Measurements from ENCODE around the gene LIMD2. TPM values are rescaled to one million over a fixed set of nuclear protein-coding genes. Genes with fewer than 3 reads are reported as not detected.

LIMD2 gene
- total RNA-seq, 1 experiment from 2014 or later = 4.9 TPM

GRCh38 chr17:63701456-63701820, 1.5 kb upstream of the LIMD2 start:
- DNase-seq (ENCODE audit: low read depth) = no peak

- DNase-seq (ENCODE audit: low read depth) = no peak
These were observed 867 bp upstream of the LIMD2 start for GRCh38 chr17:63700528-63701455.

GRCh38 chr17:63698886-63699637, 863 bp downstream of the LIMD2 start:
- DNase-seq (ENCODE audit: low read depth) = peak; percentile 26

- DNase-seq (ENCODE audit: low read depth) = no peak
These were observed 1.5 kb downstream of the LIMD2 start for GRCh38 chr17:63698381-63698885.

GRCh38 chr17:63697341-63698286, 2.3 kb downstream of the LIMD2 start:
- DNase-seq (ENCODE audit: low read depth) = no peak

GRCh38 chr17:63696381-63696961, 3.5 kb downstream of the LIMD2 start:
- DNase-seq (ENCODE audit: low read depth) = peak; percentile 22

GRCh38 chr17:63695889-63696288, 4.0 kb downstream of the LIMD2 start:
- no peak for DNase-seq (ENCODE audit: low read depth)

- no peak for DNase-seq (ENCODE audit: low read depth)
These were observed 4.8 kb downstream of the LIMD2 start for GRCh38 chr17:63694950-63695773.

GRCh38 chr17:63694229-63694949, 5.5 kb downstream of the LIMD2 start:
- DNase-seq (ENCODE audit: low read depth) = no peak

- no peak for DNase-seq (ENCODE audit: low read depth)
These were observed 6.4 kb downstream of the LIMD2 start for GRCh38 chr17:63693411-63694113.

GRCh38 chr17:63692195-63692816, 7.6 kb downstream of the LIMD2 start:
- no peak for DNase-seq (ENCODE audit: low read depth)

- DNase-seq (ENCODE audit: low read depth) = no peak
These were observed 10.4 kb downstream of the LIMD2 start for GRCh38 chr17:63689479-63689878.

GRCh38 chr17:63688396-63689020, 11.4 kb downstream of the LIMD2 start:
- no peak for DNase-seq (ENCODE audit: low read depth)

GRCh38 chr17:63686138-63686685, 13.7 kb downstream of the LIMD2 start:
- no peak for DNase-seq (ENCODE audit: low read depth)

- no peak for DNase-seq (ENCODE audit: low read depth)
These were observed 14.3 kb downstream of the LIMD2 start for GRCh38 chr17:63685578-63685977.

GRCh38 chr17:63685041-63685440, 14.9 kb downstream of the LIMD2 start:
- no peak for DNase-seq (ENCODE audit: low read depth)

- no peak for DNase-seq (ENCODE audit: low read depth)
These were observed 16.9 kb downstream of the LIMD2 start for GRCh38 chr17:63682981-63683380.

GRCh38 chr17:63682441-63682840, 17.5 kb downstream of the LIMD2 start:
- DNase-seq (ENCODE audit: low read depth) = no peak

Data from RPMI7951 (cell line).